ENCODE results near the gene CHST11. TPM values are rescaled to one million over a fixed set of nuclear protein-coding genes. Genes with fewer than 3 reads are reported as not detected.

Gene CHST11
- total and polyA plus RNA-seq, 4 donors = 15.0 to 25.5 (median 18.8) TPM

- Histone ChIP-seq H3K4me1 (ENCODE audit: control insufficient read depth, insufficient read depth, low read length) (peaks cover 48% of the 10 kb centered on the region), H3K36me3 (ENCODE audit: control insufficient read depth, insufficient read depth, low read length) (no peaks in the 10 kb centered on the region), H3K9me3 (ENCODE audit: control insufficient read depth, insufficient read depth, low read length) (no peaks in the 10 kb centered on the region), H3K27ac (ENCODE audit: low read depth, low read length) (no peak overlapping the region), H3K27me3 (ENCODE audit: control insufficient read depth, insufficient read depth, low read length) (no peaks in the 10 kb centered on the region), H3K4me3 (ENCODE audit: low read depth, low read length) (no peak overlapping the region)
- WGBS (ENCODE audit: insufficient coverage) = 60% methylated on average over 10 of the region's 15 CpGs
- peak in 1 of 6 donors; percentile 66 for DNase-seq (ENCODE audit: low read depth in 4 of 6, low spot score in 6 of 6)
Observed at GRCh38 chr12:104673696-104674482, 217.1 kb downstream of the CHST11 start.

GRCh38 chr12:104676636-104677035 is 219.9 kb downstream of the CHST11 start:
- Histone ChIP-seq H3K27me3 (ENCODE audit: control insufficient read depth, insufficient read depth, low read length) (no peaks in the 10 kb centered on the region), H3K36me3 (ENCODE audit: control insufficient read depth, insufficient read depth, low read length) (no peaks in the 10 kb centered on the region), H3K4me1 (ENCODE audit: control insufficient read depth, insufficient read depth, low read length) (peaks cover 20% of the 10 kb centered on the region), H3K9me3 (ENCODE audit: control insufficient read depth, insufficient read depth, low read length) (no peaks in the 10 kb centered on the region), H3K27ac (ENCODE audit: low read depth, low read length) (no peak overlapping the region), H3K4me3 (ENCODE audit: low read depth, low read length) (no peak overlapping the region)
- WGBS (ENCODE audit: insufficient coverage) = 83% methylated on average over 5 of the region's 8 CpGs
- no peak for DNase-seq (ENCODE audit: low read depth in 4 of 6, low spot score in 6 of 6)

GRCh38 chr12:104677441-104678089 is 220.8 kb downstream of the CHST11 start:
- Histone ChIP-seq H3K4me3 (ENCODE audit: low read depth, low read length) (no peak overlapping the region), H3K27me3 (ENCODE audit: control insufficient read depth, insufficient read depth, low read length) (no peaks in the 10 kb centered on the region), H3K27ac (ENCODE audit: low read depth, low read length) (no peak overlapping the region), H3K4me1 (ENCODE audit: control insufficient read depth, insufficient read depth, low read length) (peaks cover 11% of the 10 kb centered on the region), H3K36me3 (ENCODE audit: control insufficient read depth, insufficient read depth, low read length) (no peaks in the 10 kb centered on the region), H3K9me3 (ENCODE audit: control insufficient read depth, insufficient read depth, low read length) (no peaks in the 10 kb centered on the region)
- DNase-seq (ENCODE audit: low read depth in 4 of 6, low spot score in 6 of 6) = no peak
- 100% methylated on average over 2 of the region's 5 CpGs for WGBS (ENCODE audit: insufficient coverage)

DNA sequence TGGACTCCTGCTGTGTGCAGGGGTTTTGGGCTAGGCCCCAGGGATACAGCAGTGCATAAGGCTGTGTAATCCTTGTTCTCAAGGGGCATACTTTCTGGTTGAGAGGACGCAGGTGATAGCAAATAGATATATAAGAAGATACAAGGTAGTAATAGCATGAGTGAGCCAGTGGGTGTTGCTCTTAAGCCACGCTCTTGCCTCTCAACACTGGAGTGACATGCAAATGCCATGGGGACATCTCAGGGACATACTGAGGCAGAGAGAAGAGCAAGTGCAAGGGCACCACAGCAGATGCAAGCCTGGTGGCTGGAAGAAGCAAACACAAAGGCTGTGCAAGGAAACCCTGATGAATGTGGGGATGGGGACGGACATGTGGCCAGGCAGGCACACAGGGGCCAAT is 223.3 kb downstream of the CHST11 start:
- no peaks in the 10 kb centered on the region for H3K27me3 ChIP-seq (ENCODE audit: control insufficient read depth, insufficient read depth, low read length)
- H3K27ac ChIP-seq (ENCODE audit: low read depth, low read length) = no peak overlapping the region
- 91% methylated on average over 3 of the region's 3 CpGs for WGBS (ENCODE audit: insufficient coverage)
- no peaks in the 10 kb centered on the region for H3K36me3 ChIP-seq (ENCODE audit: control insufficient read depth, insufficient read depth, low read length)
- DNase-seq (ENCODE audit: low read depth in 4 of 6, low spot score in 6 of 6) = peak in 1 of 6 donors; percentile 53
- peaks cover 3% of the 10 kb centered on the region for H3K4me1 ChIP-seq (ENCODE audit: control insufficient read depth, insufficient read depth, low read length)
- no peak overlapping the region for H3K4me3 ChIP-seq (ENCODE audit: low read depth, low read length)
- H3K9me3 ChIP-seq (ENCODE audit: control insufficient read depth, insufficient read depth, low read length) = no peaks in the 10 kb centered on the region

DNA sequence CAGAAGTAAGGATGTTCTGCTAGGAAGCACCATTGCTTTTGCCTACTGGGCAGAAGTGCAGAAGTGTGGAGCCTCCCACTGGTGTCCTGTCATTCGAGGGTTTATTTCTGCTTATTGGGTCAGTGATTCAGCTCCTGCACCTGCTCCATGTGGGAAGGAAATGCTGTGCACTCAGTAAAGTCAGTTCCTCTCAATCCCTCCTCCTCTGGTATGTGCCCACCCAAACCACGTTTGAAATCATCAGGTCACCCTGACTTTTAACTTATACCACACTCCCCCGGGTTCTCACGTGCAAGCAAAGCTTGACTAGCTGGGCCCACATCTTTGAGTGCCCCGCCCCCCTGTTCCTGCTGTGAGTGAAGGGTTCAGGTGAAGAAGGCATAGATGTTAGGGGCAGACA is 223.7 kb downstream of the CHST11 start:
- Histone ChIP-seq H3K27ac (ENCODE audit: low read depth, low read length) (no peak overlapping the region), H3K36me3 (ENCODE audit: control insufficient read depth, insufficient read depth, low read length) (no peaks in the 10 kb centered on the region), H3K9me3 (ENCODE audit: control insufficient read depth, insufficient read depth, low read length) (no peaks in the 10 kb centered on the region), H3K4me3 (ENCODE audit: low read depth, low read length) (no peak overlapping the region), H3K4me1 (ENCODE audit: control insufficient read depth, insufficient read depth, low read length) (peaks cover 3% of the 10 kb centered on the region), H3K27me3 (ENCODE audit: control insufficient read depth, insufficient read depth, low read length) (no peaks in the 10 kb centered on the region)
- WGBS (ENCODE audit: insufficient coverage) = 38% methylated on average over 1 of the region's 5 CpGs
- DNase-seq (ENCODE audit: low read depth in 4 of 6, low spot score in 6 of 6) = no peak

- DNase-seq (ENCODE audit: low read depth in 4 of 6, low spot score in 6 of 6) = no peak
- Histone ChIP-seq H3K36me3 (ENCODE audit: control insufficient read depth, insufficient read depth, low read length) (no peaks in the 10 kb centered on the region), H3K4me1 (ENCODE audit: control insufficient read depth, insufficient read depth, low read length) (peaks cover 3% of the 10 kb centered on the region), H3K9me3 (ENCODE audit: control insufficient read depth, insufficient read depth, low read length) (no peaks in the 10 kb centered on the region), H3K27ac (ENCODE audit: low read depth, low read length) (no peak overlapping the region), H3K27me3 (ENCODE audit: control insufficient read depth, insufficient read depth, low read length) (no peaks in the 10 kb centered on the region), H3K4me3 (ENCODE audit: low read depth, low read length) (no peak overlapping the region)
- WGBS (ENCODE audit: insufficient coverage) = no CpG with 5 or more reads among the region's 3 CpGs
Observed at GRCh38 chr12:104681012-104681690, 224.4 kb downstream of the CHST11 start.

- H3K4me3 ChIP-seq (ENCODE audit: low read depth, low read length) = no peak overlapping the region
- WGBS (ENCODE audit: insufficient coverage) = 89% methylated on average over 2 of the region's 7 CpGs
- H3K9me3 ChIP-seq (ENCODE audit: control insufficient read depth, insufficient read depth, low read length) = no peaks in the 10 kb centered on the region
- H3K27ac ChIP-seq (ENCODE audit: low read depth, low read length) = no peak overlapping the region
- H3K27me3 ChIP-seq (ENCODE audit: control insufficient read depth, insufficient read depth, low read length) = no peaks in the 10 kb centered on the region
- no peaks in the 10 kb centered on the region for H3K4me1 ChIP-seq (ENCODE audit: control insufficient read depth, insufficient read depth, low read length)
- no peak for DNase-seq (ENCODE audit: low read depth in 4 of 6, low spot score in 6 of 6)
- H3K36me3 ChIP-seq (ENCODE audit: control insufficient read depth, insufficient read depth, low read length) = no peaks in the 10 kb centered on the region
Observed at GRCh38 chr12:104682790-104683279, 226.1 kb downstream of the CHST11 start.

- no peaks in the 10 kb centered on the region for H3K27me3 ChIP-seq (ENCODE audit: control insufficient read depth, insufficient read depth, low read length)
- H3K27ac ChIP-seq (ENCODE audit: low read depth, low read length) = no peak overlapping the region
- WGBS (ENCODE audit: insufficient coverage) = 60% methylated on average over 3 of the region's 5 CpGs
- no peaks in the 10 kb centered on the region for H3K4me1 ChIP-seq (ENCODE audit: control insufficient read depth, insufficient read depth, low read length)
- H3K36me3 ChIP-seq (ENCODE audit: control insufficient read depth, insufficient read depth, low read length) = no peaks in the 10 kb centered on the region
- H3K9me3 ChIP-seq (ENCODE audit: control insufficient read depth, insufficient read depth, low read length) = no peaks in the 10 kb centered on the region
- no peak for DNase-seq (ENCODE audit: low read depth in 4 of 6, low spot score in 6 of 6)
- H3K4me3 ChIP-seq (ENCODE audit: low read depth, low read length) = no peak overlapping the region
Observed at GRCh38 chr12:104683831-104684503, 227.2 kb downstream of the CHST11 start.

DNA sequence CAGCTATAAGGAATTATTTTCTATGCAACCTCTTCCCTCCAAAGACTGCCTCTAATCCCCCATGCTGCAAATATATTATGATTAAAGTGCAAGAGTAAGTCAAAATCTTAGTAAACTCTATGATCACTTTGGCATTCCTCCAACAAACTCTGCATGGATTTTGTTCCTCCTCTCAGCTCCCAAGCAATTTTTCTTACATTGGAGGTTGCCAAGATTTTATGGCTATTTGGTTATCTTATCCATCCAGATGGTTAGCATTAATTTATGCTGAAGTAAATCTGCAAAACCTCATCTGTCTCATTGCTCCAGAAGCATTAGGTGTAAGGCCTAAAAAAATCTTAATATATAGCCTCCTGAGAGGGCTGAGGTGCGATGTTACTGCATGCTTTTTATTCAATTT is 228.1 kb downstream of the CHST11 start:
- Histone ChIP-seq H3K27ac (ENCODE audit: low read depth, low read length) (no peak overlapping the region), H3K4me1 (ENCODE audit: control insufficient read depth, insufficient read depth, low read length) (no peaks in the 10 kb centered on the region), H3K27me3 (ENCODE audit: control insufficient read depth, insufficient read depth, low read length) (no peaks in the 10 kb centered on the region), H3K9me3 (ENCODE audit: control insufficient read depth, insufficient read depth, low read length) (no peaks in the 10 kb centered on the region), H3K36me3 (ENCODE audit: control insufficient read depth, insufficient read depth, low read length) (no peaks in the 10 kb centered on the region), H3K4me3 (ENCODE audit: low read depth, low read length) (no peak overlapping the region)
- WGBS (ENCODE audit: insufficient coverage) = no CpG with 5 or more reads among the region's 1 CpG
- DNase-seq (ENCODE audit: low read depth in 4 of 6, low spot score in 6 of 6) = peak in 2 of 6 donors; percentile 48 to 71

Data from spinal cord (tissue), 10 donors.